Hepatocyte (in vitro differentiated cells): ENCODE measurements around the gene HPCAL4. TPM values are rescaled to one million over a fixed set of nuclear protein-coding genes. Genes with fewer than 3 reads are reported as not detected.

Source experiments
- DNase-seq: peaks from one replicate; pipeline ENCODE4 v3.0.0-alpha.2; 2016; ENCODE audit warnings: low spot score
- H2AFZ ChIP-seq: fragments of 200-600 bp; sonication (generic); 2 replicates; pipeline ENCODE4 v1.6.0; 2016; ENCODE audit warnings: antibody characterized with exemption, mild to moderate bottlenecking
- H3K27ac ChIP-seq: fragments of 200-600 bp; sonication (generic); 2 replicates; pipeline ENCODE4 v1.5.1; 2016; ENCODE audit warnings: mild to moderate bottlenecking
- H3K27me3 ChIP-seq: fragments of 200-600 bp; sonication (generic); 2 replicates; pipeline ENCODE4 v1.6.1; 2016
- H3K36me3 ChIP-seq: fragments of 200-600 bp; sonication (generic); replicated peaks from 2 replicates; pipeline ENCODE4 v1.5.1; 2016; ENCODE audit warnings: low read depth; ENCODE audit not compliant: insufficient read depth
- H3K4me1 ChIP-seq: fragments of 200-600 bp; sonication (generic); 2 replicates; pipeline ENCODE4 v1.5.1; 2016; ENCODE audit warnings: mild to moderate bottlenecking, moderate library complexity; ENCODE audit not compliant: insufficient read depth
- H3K4me2 ChIP-seq: fragments of 200-600 bp; sonication (generic); 2 replicates; pipeline ENCODE4 v1.6.0; 2016
- H3K4me3 ChIP-seq: fragments of 200-600 bp; sonication (generic); 2 replicates; pipeline ENCODE4 v1.5.1; 2016; ENCODE audit warnings: mild to moderate bottlenecking
- H3K79me2 ChIP-seq: fragments of 200-600 bp; sonication (generic); 2 replicates; pipeline ENCODE4 v1.6.0; 2017; ENCODE audit warnings: mild to moderate bottlenecking
- H3K9me2 ChIP-seq: fragments of 200-600 bp; sonication (generic); replicated peaks from 2 replicates; pipeline ENCODE4 v1.6.0; 2017; ENCODE audit warnings: mild to moderate bottlenecking; ENCODE audit not compliant: insufficient read depth
- H3K9me3 ChIP-seq: fragments of 200-600 bp; sonication (generic); 2 replicates; pipeline ENCODE4 v1.5.1; 2016; ENCODE audit warnings: low read depth, mild to moderate bottlenecking
- H4K20me1 ChIP-seq: fragments of 200-600 bp; sonication (generic); 2 replicates; pipeline ENCODE4 v1.6.0; 2016; ENCODE audit warnings: mild to moderate bottlenecking; ENCODE audit not compliant: insufficient read depth, poor library complexity, severe bottlenecking
- CTCF ChIP-seq: fragments of 200-600 bp; sonication (generic); IDR thresholded peaks from 2 replicates; pipeline ENCODE4 v1.5.1; 2016; ENCODE audit warnings: antibody characterized with exemption, mild to moderate bottlenecking; ENCODE audit not compliant: poor library complexity
- EZH2 ChIP-seq: fragments of 200-600 bp; sonication (generic); IDR thresholded peaks from 2 replicates; pipeline ENCODE4 v1.6.1; 2016; ENCODE audit warnings: antibody characterized with exemption, mild to moderate bottlenecking, borderline replicate concordance
- EZH2phosphoT487 ChIP-seq: fragments of 200-600 bp; sonication (generic); IDR thresholded peaks from one replicate; pipeline ENCODE4 v1.6.1; 2018; ENCODE audit warnings: antibody characterized with exemption, mild to moderate bottlenecking, low read depth, moderate library complexity; ENCODE audit not compliant: unreplicated experiment, severe bottlenecking
- WGBS: methylation state at CpG from one replicate; pipeline ENCODE4 v1.1.6; 2016; ENCODE audit warnings: low lambda C conversion rate; ENCODE audit errors: missing lambda C conversion rate; 5-methylcytosine and 5-hydroxymethylcytosine counted together
- polyA plus RNA-seq: library from polyadenylated mRNA; unstranded; fragments of >200 nt; fragmentation: Nextera tagmentation; extraction: Ambion mirVana; gene quantifications from 2 replicates; pipeline ENCODE4 v1.2.1, GENCODE V29; 2016
- total RNA-seq: library from RNA; depleted of rRNA; stranded (reverse); fragments of >200 nt; gene quantifications from 2 replicates; pipeline ENCODE4 v1.2.3, GENCODE V29; 2014

The HPCAL4 gene
- total and polyA plus RNA-seq, 2 experiments from 2014 or later: 13.8 to 15.8 TPM

- 93% methylated on average over 6 of the region's 6 CpGs for WGBS
- no peak for TF ChIP-seq CTCF
- no peak for TF ChIP-seq EZH2phosphoT487
- no peak for TF ChIP-seq EZH2
- Histone ChIP-seq H2AFZ (no peak overlapping the region), H3K9me2 (no peaks in the 10 kb centered on the region), H3K27ac (no peak overlapping the region), H3K79me2 (no peaks in the 10 kb centered on the region), H3K4me1 (peaks cover 2% of the 10 kb centered on the region), H4K20me1 (no peaks in the 10 kb centered on the region), H3K27me3 (no peaks in the 10 kb centered on the region), H3K9me3 (no peaks in the 10 kb centered on the region), H3K4me2 (no peak overlapping the region), H3K36me3 (no peaks in the 10 kb centered on the region), H3K4me3 (no peak overlapping the region)
- DNase-seq: no peak
Measured at GRCh38 chr1:39652105-39652504, 39.1 kb downstream of the HPCAL4 start.

- Histone ChIP-seq H3K27me3 (no peaks in the 10 kb centered on the region), H3K4me2 (no peak overlapping the region), H3K9me2 (no peaks in the 10 kb centered on the region), H4K20me1 (no peaks in the 10 kb centered on the region), H2AFZ (no peak overlapping the region), H3K4me3 (no peak overlapping the region), H3K9me3 (no peaks in the 10 kb centered on the region), H3K36me3 (no peaks in the 10 kb centered on the region), H3K79me2 (no peaks in the 10 kb centered on the region), H3K27ac (no peak overlapping the region), H3K4me1 (peaks cover 15% of the 10 kb centered on the region)
- no peak for TF ChIP-seq EZH2
- TF ChIP-seq CTCF: no peak
- no peak for TF ChIP-seq EZH2phosphoT487
- no peak for DNase-seq
- WGBS: 91% methylated on average over 1 of the region's 1 CpG
Measured at GRCh38 chr1:39650431-39650830, 40.8 kb downstream of the HPCAL4 start.

GRCh38 chr1:39649636-39650185, 41.5 kb downstream of the HPCAL4 start:
- H3K4me3 ChIP-seq: no peak overlapping the region
- peaks cover 15% of the 10 kb centered on the region for H3K4me1 ChIP-seq
- H3K4me2 ChIP-seq: no peak overlapping the region
- no peak overlapping the region for H3K27ac ChIP-seq
- no peak overlapping the region for H2AFZ ChIP-seq
- no peak for DNase-seq
- 77% methylated on average over 2 of the region's 2 CpGs for WGBS
- H3K9me3 ChIP-seq: no peaks in the 10 kb centered on the region
- no peaks in the 10 kb centered on the region for H3K9me2 ChIP-seq
- H4K20me1 ChIP-seq: no peaks in the 10 kb centered on the region
- no peaks in the 10 kb centered on the region for H3K27me3 ChIP-seq
- no peaks in the 10 kb centered on the region for H3K36me3 ChIP-seq
- no peaks in the 10 kb centered on the region for H3K79me2 ChIP-seq
- no peak for TF ChIP-seq EZH2
- TF ChIP-seq EZH2phosphoT487: no peak
- no peak for TF ChIP-seq CTCF
